Fibroblast of skin of left quadriceps (primary cell): ENCODE measurements around the gene TCF21.
"Not testable (repeated sequence)": the region's sequence is repeated elsewhere in the genome, so short reads cannot be mapped to it uniquely, and the experiment has no call there.

Source experiments
- DNase-seq, 2 experiments: peaks; one replicate each; pipeline ENCODE4 v3.0.0-alpha.2; 2013; ENCODE audit warnings: low read depth in 2 of 2

The TCF21 gene

DNA sequence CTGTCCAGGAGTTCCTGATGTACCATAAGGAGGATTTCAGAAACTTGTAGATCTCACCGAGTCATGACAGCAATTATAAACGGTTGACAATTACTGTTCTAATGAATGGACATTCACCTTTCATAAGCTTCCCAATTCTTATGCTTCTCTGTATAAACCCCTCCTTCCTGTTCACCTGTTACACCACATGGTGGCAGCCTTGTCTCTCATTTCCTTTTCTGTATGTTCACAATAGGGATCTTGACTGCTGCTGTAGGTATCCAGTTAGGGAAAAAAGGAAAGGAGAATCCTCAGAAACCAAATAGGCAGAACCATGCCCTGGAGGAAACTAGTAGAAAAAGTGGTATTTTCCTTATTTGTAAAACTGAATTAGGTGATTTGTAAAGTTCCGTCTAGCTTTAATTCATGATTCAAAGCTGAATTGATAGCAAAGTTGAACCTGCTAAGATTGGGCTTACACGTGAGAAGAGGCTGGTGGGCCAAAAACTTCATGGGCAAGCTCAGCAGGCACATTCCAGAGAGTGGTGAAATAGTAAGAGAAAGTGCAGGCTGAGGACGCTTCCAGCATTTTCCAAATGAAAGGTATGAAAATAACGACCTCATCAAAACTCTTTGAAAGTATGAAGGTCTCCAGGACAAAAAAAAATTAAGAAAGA is 35.2 kb downstream of the TCF21 start:
- DNase-seq: peak; percentile 47 to 48

DNA sequence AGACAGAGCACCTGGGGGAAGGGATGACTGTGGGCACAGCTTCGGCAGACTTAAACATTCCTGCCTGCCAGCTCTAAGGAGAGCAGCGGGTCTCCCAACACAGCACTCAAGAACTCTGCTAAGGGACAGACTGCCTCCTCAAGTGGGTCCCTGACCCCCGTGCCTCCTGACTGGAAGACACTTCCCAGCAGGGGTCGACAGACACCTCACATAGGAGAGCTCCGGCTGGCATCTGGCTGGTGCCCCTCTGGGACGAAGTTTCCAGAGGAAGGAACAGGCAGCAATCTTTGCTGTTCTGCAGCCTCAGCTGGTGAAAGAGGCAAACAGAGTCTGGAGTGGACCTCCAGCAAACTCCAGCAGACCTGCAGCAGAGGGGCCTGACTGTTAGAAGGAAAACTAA is 42.3 kb downstream of the TCF21 start:
- DNase-seq: not testable (repeated sequence)

DNA sequence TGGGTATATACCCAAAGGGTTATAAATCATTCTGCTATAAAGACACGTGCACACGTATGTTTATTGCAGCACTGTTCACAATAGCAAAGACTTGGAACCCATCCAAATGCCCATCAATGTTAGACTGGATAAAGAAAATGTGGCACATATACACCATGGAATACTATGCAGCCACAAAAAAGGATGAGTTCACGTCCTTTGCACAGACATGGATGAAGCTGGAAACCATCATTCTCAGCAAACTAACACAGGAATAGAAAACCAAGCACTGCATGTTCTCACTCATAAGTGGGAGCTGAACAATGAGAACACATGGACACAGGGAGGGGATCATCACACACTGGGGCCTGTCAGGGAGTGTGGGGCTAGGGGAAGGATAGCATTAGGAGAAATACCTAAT is 47.4 kb downstream of the TCF21 start:
- not testable (repeated sequence) for DNase-seq

DNA sequence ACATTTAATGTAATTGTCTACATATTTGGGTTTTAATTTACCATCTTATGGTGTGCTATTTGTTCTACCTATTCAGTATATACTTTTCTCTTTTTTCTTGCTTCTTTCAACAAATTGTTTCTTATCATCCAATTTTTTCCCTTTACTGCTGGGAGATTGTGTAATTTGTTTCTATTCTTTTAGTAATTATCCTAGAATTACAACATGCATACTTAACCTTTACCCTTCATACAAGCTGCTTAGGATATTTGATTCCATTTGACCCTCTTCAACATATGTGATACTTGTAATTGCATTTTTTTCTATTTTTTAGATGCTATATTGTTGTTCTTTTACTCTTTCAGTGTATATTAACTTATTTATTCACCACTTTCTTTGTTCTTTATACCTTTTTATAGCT is 49.0 kb downstream of the TCF21 start:
- no peak for DNase-seq

DNA sequence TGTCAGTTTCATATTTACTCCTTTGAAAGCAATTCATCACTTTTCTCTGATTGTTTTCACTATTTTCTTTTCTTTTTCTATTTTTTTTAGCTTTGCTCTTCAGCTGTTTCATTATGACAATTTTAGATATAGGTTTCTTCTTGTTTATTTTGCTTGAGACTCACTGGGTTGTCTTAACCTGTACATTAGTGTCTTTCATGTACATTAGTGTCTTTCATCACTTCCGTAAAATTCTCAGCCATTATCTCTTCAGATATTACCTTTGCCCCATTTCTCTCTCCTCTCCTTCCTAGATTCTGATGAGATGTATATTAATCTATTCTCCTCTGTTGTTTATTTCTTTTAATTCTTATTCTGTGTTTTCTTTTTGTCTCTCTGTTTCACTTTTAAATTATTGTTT is 49.6 kb downstream of the TCF21 start:
- DNase-seq: no peak

DNA sequence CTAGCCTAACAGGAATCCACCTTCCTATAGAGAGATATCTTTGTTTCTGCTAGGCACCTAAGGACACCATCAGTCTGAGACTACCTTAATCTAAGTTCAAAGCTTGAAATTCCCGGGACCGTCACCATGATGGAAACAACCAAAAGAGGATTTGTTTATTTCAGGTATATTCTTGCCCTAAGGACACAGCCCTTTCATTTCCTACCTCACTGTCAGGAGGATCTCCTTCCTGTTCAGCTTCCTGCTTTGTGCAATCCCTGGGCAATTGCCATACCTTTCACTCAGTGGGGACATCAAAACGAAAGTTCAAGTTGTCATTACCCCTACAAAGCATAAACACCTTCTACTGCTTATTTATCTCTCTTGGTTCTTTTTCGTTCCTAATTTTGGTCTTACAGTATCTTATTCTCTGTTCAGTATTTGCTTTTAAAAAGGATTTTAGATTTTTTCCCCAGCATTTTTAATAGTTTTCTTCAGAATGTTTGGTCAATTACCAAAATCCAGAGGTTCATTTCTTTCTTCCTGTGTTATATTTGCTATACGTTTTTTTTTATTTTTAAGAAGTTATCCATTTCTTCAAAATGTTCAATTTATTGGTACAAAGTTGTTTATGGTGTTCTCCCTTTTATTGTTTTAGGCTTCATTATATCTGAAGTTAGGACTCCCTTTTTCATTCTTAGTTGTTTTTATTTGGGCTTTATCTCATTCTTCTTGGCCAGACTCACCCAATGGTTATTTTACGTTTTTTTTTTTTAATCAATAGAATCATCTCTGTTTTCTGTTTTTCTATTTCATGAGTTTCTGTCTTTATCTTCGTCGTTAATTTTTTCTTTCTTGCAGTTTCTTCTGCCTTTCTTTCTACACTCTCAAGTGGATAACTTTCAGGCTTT is 51.1 kb downstream of the TCF21 start:
- no peak for DNase-seq
